ENCODE data around the gene AS3MT.
"Not testable (repeated sequence)": the region's sequence is repeated elsewhere in the genome, so short reads cannot be mapped to it uniquely, and the experiment has no call there.

The AS3MT gene

DNA sequence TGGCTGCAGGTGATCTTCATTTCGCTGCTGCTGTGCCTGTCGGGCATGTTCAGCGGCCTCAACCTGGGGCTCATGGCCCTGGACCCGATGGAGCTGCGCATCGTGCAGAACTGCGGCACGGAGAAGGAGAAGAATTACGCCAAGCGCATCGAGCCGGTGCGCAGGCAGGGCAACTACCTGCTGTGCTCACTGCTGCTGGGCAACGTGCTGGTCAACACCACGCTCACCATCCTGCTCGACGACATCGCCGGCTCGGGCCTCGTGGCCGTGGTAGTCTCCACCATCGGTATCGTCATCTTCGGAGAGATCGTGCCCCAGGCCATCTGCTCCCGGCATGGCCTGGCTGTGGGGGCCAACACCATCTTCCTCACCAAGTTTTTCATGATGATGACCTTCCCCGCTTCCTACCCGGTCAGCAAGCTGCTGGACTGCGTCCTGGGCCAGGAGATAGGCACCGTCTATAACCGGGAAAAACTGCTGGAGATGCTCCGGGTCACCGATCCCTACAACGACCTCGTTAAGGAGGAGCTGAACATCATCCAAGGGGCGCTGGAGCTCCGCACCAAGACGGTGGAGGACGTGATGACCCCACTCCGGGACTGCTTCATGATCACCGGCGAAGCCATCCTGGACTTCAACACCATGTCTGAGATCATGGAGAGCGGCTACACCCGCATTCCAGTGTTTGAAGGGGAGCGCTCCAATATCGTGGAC lies 50.1 kb downstream of the AS3MT start:
- peaks cover 10% of the 10 kb centered on the region for H3K27me3 Mint-ChIP-seq
- H3K9me3 Mint-ChIP-seq, result peaks cover 2% of the 10 kb centered on the region
- CTCF ChIA-PET, result interaction anchor here (0.5 to 1.9 kb wide), 3 partner anchors 94 to 325 kb away, joined by 3 to 11 read pairs (median 4); no protein-coding TSS in a partner anchor
- peak overlapping the region; percentile 91 for H3K4me3 Mint-ChIP-seq
- H3K36me3 Mint-ChIP-seq, result peaks cover 15% of the 10 kb centered on the region
- H3K4me1 Mint-ChIP-seq, result peaks cover 67% of the 10 kb centered on the region
- DNase-seq, result peak; percentile 43
- no peak overlapping the region for H3K27ac Mint-ChIP-seq

DNA sequence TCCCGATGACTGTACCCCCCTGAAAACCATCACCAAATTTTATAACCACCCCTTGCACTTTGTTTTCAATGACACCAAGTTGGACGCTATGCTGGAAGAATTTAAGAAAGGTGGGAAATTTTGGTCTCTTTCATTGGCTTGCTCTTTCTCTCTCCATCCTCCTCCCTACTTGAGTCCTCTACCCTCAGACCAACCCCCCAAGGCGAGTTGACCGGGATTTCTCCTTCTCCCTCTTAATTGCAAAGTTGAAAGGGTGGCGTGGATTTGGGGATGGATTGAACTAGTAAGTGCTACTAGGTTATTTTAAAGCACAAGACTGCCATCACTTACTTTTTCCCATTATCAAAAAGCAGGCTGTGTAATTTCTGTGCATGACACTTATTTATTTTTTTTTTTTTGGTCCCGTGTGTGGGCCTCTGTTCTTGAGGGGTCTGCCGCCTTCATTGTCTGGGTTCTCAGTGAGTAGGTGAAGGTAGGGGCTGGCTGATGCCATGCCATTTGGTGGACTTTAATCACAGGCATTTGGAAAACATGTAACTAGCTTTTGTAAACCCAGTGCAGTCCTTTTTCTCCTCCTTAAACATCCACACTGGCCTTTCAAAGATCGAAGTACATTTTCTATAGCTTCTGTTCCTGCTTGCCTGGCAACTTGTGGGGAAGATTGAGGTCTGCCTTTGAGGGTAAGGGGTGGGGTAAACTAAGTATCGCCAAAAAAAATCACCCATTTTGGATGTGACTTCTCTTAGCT lies 50.9 kb downstream of the AS3MT start:
- H3K36me3 Mint-ChIP-seq, result peaks cover 15% of the 10 kb centered on the region
- H3K9me3 Mint-ChIP-seq, result no peaks in the 10 kb centered on the region
- peak overlapping the region; percentile 53 for H3K27ac Mint-ChIP-seq
- H3K4me1 Mint-ChIP-seq, result peaks cover 61% of the 10 kb centered on the region
- CTCF ChIA-PET, result interaction anchor here (1.5 to 1.9 kb wide), 3 partner anchors 134 to 324 kb away, joined by 4 to 11 read pairs (median 4); no protein-coding TSS in a partner anchor
- peaks cover 7% of the 10 kb centered on the region for H3K27me3 Mint-ChIP-seq
- DNase-seq, result no peak
- peak overlapping the region; percentile 91 for H3K4me3 Mint-ChIP-seq

GRCh38 chr10:102923601-102924000 lies 54.3 kb downstream of the AS3MT start:
- Mint-ChIP-seq H3K4me1 (peaks cover 51% of the 10 kb centered on the region), H3K36me3 (peaks cover 22% of the 10 kb centered on the region), H3K9me3 (no peaks in the 10 kb centered on the region), H3K27ac (no peak overlapping the region), H3K27me3 (peaks cover 7% of the 10 kb centered on the region), H3K4me3 (no peak overlapping the region)
- DNase-seq, result no peak
- CTCF ChIA-PET, result no interaction called here

GRCh38 chr10:102926842-102927241 lies 57.6 kb downstream of the AS3MT start:
- CTCF ChIA-PET, result no interaction called here
- H3K4me3 Mint-ChIP-seq, result no peak overlapping the region
- H3K27me3 Mint-ChIP-seq, result no peaks in the 10 kb centered on the region
- DNase-seq, result no peak
- no peaks in the 10 kb centered on the region for H3K9me3 Mint-ChIP-seq
- peaks cover 21% of the 10 kb centered on the region for H3K4me1 Mint-ChIP-seq
- H3K27ac Mint-ChIP-seq, result no peak overlapping the region
- H3K36me3 Mint-ChIP-seq, result peaks cover 9% of the 10 kb centered on the region

GRCh38 chr10:102927311-102928010 lies 58.2 kb downstream of the AS3MT start:
- H3K27me3 Mint-ChIP-seq, result no peaks in the 10 kb centered on the region
- no peak overlapping the region for H3K4me3 Mint-ChIP-seq
- no peaks in the 10 kb centered on the region for H3K9me3 Mint-ChIP-seq
- H3K4me1 Mint-ChIP-seq, result peaks cover 16% of the 10 kb centered on the region
- peaks cover 7% of the 10 kb centered on the region for H3K36me3 Mint-ChIP-seq
- DNase-seq, result no peak
- H3K27ac Mint-ChIP-seq, result no peak overlapping the region
- CTCF ChIA-PET, result no interaction called here

DNA sequence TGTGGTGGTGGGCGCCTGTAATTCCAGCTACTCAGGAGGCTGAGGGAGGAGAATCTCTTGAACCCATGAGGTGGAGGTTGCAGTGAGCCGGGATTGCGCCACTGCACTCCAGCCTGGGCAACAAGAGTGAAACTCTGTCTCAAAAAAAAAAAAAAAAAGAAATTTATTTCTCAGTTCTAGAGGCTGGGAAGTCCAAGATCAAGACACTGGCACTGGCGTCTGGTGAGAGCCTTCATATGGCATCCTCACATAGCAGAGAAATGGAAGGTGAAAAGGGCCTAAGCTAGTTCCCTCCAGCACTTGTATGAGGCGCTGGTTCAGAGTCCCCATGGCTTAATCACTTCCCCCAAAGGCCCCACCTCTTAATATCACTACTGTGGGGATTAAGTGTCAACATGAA lies 59.2 kb downstream of the AS3MT start:
- not testable (repeated sequence) for DNase-seq, H3K27me3 Mint-ChIP-seq, H3K4me3 Mint-ChIP-seq, H3K27ac Mint-ChIP-seq, H3K9me3 Mint-ChIP-seq, H3K36me3 Mint-ChIP-seq
- H3K4me1 Mint-ChIP-seq, result peaks cover 10% of the 10 kb centered on the region
- CTCF ChIA-PET, result interaction anchor here (0.6 kb wide), 1 partner anchor 379 kb away, joined by 3 read pairs; no protein-coding TSS in a partner anchor

GRCh38 chr10:102930720-102931119 lies 61.5 kb downstream of the AS3MT start:
- DNase-seq, result no peak
- Mint-ChIP-seq H3K27me3 (no peaks in the 10 kb centered on the region), H3K4me3 (no peak overlapping the region), H3K9me3 (no peaks in the 10 kb centered on the region), H3K36me3 (peaks cover 8% of the 10 kb centered on the region), H3K27ac (no peak overlapping the region), H3K4me1 (peaks cover 8% of the 10 kb centered on the region)
- CTCF ChIA-PET, result no interaction called here

DNA sequence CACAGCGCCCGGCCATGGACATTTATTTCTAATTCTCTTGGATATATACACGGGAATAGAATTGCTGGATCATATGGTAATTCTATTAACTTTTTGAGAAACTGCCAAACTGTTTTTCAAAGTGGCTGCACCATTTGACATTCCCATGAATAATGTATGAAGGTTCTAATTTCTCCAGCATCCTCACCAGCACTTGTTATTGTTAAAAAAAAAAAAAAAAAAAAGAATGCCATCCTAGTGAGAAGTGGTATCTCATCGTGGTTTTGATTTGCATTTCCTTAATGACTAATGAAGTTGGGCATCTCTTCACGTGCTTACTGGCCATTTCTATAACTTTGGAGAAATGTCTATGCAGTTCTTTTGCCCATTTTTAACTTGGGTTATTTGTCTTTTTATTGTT lies 62.4 kb downstream of the AS3MT start:
- CTCF ChIA-PET, result no interaction called here
- Mint-ChIP-seq H3K36me3 (peaks cover 8% of the 10 kb centered on the region), H3K27ac (no peak overlapping the region), H3K4me3 (no peak overlapping the region), H3K27me3 (no peaks in the 10 kb centered on the region), H3K9me3 (no peaks in the 10 kb centered on the region), H3K4me1 (peaks cover 17% of the 10 kb centered on the region)
- DNase-seq, result no peak

DNA sequence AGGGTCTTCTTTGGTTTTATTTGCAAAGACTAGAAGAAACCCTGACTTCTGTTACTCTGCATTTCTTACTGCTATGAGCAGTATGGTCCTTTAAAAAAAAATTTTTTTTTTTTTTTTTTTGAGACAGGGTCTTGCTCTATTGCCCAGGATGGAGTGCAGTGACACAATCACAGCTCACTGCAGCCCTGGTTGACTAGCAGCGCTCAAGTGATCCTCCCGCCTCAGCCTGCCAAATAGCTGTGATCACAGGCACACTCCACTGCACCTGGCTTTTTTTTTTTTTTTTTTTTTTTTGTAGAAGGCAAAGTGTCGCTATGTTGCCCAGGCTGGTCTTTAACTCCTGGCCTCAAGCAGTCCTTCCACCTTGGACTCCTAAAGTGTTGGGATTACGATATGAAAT lies 66.2 kb downstream of the AS3MT start:
- CTCF ChIA-PET, result no interaction called here
- Mint-ChIP-seq H3K36me3 (peaks cover 1% of the 10 kb centered on the region), H3K27me3 (no peaks in the 10 kb centered on the region), H3K9me3 (no peaks in the 10 kb centered on the region), H3K4me3 (no peak overlapping the region), H3K4me1 (peaks cover 15% of the 10 kb centered on the region), H3K27ac (no peak overlapping the region)
- no peak for DNase-seq

DNA sequence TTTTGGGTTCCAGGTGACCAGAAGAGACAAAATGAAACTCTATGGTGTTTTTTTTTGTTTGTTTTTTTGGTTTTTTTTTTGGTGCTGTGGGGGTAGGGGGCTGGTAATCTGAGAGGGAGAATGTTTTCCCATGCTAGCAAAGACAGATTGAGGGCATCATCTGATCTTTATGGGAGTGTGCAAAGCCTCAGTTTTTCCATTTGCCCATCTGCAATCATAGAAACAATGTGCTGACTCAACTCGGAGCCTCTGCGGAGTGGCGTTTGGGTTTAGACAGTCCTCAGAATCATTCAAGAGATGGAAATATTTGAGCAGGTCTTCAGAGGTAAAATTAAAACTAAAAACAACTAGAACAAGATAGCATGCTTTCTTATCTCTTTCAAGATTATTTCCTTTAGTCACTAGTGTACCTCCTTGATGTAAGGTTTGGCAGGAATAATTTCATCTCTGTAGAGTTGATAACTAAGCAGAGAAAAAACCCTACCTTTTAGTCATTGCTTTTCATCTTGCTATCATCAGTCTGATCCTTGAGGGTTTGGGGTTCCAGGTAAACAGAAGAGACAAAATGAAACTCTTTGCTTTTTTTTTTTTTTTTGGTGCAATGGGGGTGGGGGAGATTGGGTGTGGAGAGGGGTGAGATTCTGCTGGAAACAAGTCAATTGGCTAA lies 66.8 kb downstream of the AS3MT start:
- H3K27ac Mint-ChIP-seq, result peak overlapping the region; percentile 53
- H3K4me3 Mint-ChIP-seq, result no peak overlapping the region
- H3K36me3 Mint-ChIP-seq, result peaks cover 1% of the 10 kb centered on the region
- H3K4me1 Mint-ChIP-seq, result peaks cover 15% of the 10 kb centered on the region
- CTCF ChIA-PET, result no interaction called here
- H3K9me3 Mint-ChIP-seq, result no peaks in the 10 kb centered on the region
- DNase-seq, result no peak
- no peaks in the 10 kb centered on the region for H3K27me3 Mint-ChIP-seq

- Mint-ChIP-seq H3K9me3 (no peaks in the 10 kb centered on the region), H3K4me3 (no peak overlapping the region), H3K27me3 (no peaks in the 10 kb centered on the region), H3K4me1 (peaks cover 8% of the 10 kb centered on the region), H3K27ac (no peak overlapping the region), H3K36me3 (no peaks in the 10 kb centered on the region)
- CTCF ChIA-PET, result no interaction called here
- DNase-seq, result no peak
Observed at GRCh38 chr10:102941401-102941800, 72.1 kb downstream of the AS3MT start.

DNA sequence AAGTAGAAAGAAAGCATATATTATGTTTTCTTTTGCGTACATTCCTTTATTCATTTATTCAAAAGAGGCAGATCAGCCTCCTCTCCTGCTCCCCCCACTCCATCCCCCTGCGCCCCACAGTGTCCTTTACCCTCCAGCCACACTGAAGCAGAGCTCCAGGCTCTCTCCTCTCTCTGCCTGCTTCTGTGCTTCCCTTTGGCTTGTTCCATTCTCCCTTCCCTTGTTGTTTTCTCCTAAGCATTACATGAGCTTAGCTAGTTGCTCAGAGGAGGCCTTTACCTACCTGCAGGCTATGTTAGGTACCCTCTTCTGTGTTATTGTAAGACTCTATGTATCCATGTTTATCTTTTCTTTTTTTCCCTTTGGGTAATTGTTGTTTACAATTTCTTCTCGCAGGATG lies 76.2 kb downstream of the AS3MT start:
- Mint-ChIP-seq H3K36me3 (no peaks in the 10 kb centered on the region), H3K4me3 (no peak overlapping the region), H3K27me3 (no peaks in the 10 kb centered on the region), H3K27ac (no peak overlapping the region), H3K9me3 (no peaks in the 10 kb centered on the region), H3K4me1 (no peaks in the 10 kb centered on the region)
- DNase-seq, result no peak
- CTCF ChIA-PET, result no interaction called here

DNA sequence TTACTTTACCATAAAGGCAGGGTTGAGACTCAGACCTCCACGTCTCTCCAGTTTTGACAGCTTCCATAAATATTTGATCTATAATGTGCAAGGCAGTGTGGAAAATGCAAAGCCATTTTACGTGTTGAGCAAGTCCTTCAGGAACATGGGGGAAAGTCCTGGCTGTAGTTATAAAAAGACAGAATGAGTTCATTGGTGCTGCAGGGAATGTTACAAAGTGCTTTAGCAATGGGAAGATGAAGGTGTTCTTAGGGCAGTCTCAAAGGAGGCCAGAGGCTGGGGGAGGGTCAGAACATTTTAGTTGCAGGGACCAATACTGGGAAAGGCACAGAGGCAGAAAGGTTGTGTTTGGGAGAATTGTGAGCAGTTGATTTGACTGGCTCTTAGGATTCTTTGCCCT lies 76.7 kb downstream of the AS3MT start:
- no peaks in the 10 kb centered on the region for H3K27me3 Mint-ChIP-seq
- no peaks in the 10 kb centered on the region for H3K36me3 Mint-ChIP-seq
- no peak for DNase-seq
- no peak overlapping the region for H3K27ac Mint-ChIP-seq
- H3K9me3 Mint-ChIP-seq, result no peaks in the 10 kb centered on the region
- no peaks in the 10 kb centered on the region for H3K4me1 Mint-ChIP-seq
- no peak overlapping the region for H3K4me3 Mint-ChIP-seq
- CTCF ChIA-PET, result no interaction called here

DNA sequence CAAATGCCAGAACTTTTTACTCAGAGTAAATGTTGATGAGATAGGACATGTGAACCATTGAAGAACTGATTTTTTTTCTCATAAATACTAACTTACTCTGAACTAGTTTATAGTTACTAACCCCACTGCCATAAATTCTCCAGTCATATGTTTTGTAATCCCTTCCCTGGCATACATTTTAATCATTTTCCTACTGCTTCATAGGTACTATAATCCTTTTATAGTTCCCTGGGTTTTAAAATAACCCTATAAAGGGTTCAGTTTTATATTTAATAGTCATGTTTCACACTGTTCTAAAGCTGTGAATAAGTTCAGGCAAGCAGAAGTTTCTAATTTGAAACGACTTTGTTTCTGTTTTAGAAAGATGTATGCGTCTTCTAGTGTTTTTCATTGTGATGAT lies 77.7 kb downstream of the AS3MT start:
- Mint-ChIP-seq H3K36me3 (no peaks in the 10 kb centered on the region), H3K4me3 (no peak overlapping the region), H3K4me1 (no peaks in the 10 kb centered on the region), H3K27me3 (no peaks in the 10 kb centered on the region), H3K27ac (no peak overlapping the region), H3K9me3 (no peaks in the 10 kb centered on the region)
- no peak for DNase-seq
- CTCF ChIA-PET, result no interaction called here
